GM18505 (cell line): ENCODE data around the gene BCCIP.

ENCODE experiments used
- ATAC-seq: cut with Tn5 transposase; IDR thresholded peaks from one replicate; pipeline ENCODE4 v1.9.1; 2021; ENCODE audit not compliant: unreplicated experiment
- POLR2A ChIP-seq: IDR thresholded peaks from 4 replicates; pipeline ENCODE4 v1.6.1; 2011; ENCODE audit warnings: borderline replicate concordance; ENCODE audit not compliant: insufficient read depth, insufficient read length; ENCODE audit errors: extremely low read depth

Gene BCCIP

DNA sequence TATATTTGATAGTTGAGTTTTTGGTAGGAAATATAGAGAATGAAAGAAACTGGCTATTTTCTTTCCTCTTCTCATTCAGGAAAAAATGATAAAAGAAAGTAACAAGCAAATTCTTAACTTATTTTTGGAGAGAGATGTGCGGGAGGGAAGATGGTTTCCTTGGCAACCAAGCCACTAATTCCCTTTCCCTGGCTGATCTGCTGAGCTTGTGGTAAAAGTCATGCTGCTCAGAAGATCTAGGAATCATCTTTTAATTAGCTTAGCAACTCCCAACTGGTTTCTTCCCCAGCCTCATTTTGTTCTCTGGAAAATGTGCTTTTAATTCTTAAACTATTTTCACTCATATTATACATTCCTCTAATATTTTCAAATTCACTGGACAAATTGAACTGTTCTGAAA is 12.1 kb upstream of the BCCIP start:
- TF ChIP-seq POLR2A, result no peak
- no peak for ATAC-seq

GRCh38 chr10:125812128-125812750 is 11.1 kb upstream of the BCCIP start:
- TF ChIP-seq POLR2A, result no peak
- ATAC-seq, result no peak

- ATAC-seq, result no peak
- TF ChIP-seq POLR2A, result no peak
Observed at GRCh38 chr10:125815764-125816163, 7.6 kb upstream of the BCCIP start.

GRCh38 chr10:125816548-125816947 is 6.8 kb upstream of the BCCIP start:
- TF ChIP-seq POLR2A, result no peak

DNA sequence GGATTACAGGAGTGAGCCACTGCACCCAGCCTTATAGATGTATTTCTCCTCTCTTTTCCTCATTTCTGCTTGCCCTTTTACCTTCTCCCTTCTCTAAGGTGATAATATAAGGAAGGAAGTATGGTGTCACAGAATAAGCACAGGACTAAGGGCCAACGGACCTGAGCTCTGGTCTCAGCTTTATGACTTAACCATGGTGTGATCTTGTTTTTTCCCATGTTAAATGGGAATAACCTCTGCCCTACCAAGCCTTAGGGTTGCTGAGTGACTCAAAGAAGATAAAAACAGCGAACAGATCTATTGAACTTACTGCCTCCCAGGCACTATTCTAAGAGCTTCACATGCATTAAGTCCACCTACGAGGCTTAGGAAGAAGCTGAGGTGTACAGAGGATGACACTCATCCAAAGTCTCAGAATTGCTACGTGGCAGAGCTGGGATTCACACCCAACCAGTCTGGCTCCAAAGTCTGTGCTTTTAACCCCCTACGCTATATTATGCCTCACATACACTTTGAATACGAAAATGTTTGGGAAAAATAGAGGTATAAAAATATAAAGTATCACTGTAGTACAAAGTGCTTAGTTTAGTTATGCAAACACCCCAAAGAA is 5.9 kb upstream of the BCCIP start:
- ATAC-seq, result no peak
- no peak for TF ChIP-seq POLR2A

More at GRCh38 chr10:125816548-125816947, 6.8 kb upstream of the BCCIP start:
- ATAC-seq, result no peak

DNA sequence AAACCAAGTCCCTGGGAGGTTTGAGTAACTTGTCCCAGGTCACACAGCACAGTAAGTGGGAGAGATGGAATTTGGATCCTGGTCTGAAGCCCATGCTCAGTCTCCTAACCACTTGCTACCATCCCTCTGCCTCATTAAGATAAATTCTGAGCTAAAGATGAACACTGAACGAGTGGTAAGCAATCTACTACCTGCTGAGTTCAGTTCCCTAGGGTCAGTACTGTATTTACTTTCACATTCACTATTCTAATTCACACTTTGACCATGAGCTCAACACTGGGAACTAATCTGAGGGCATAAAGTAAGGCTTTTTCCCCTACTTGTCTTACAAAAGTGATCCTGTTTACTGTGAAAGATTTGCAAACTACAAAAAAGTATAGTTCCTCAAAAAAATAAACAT is 2.6 kb upstream of the BCCIP start:
- no peak for TF ChIP-seq POLR2A
- peak; percentile 41 for ATAC-seq

- ATAC-seq, result no peak
- no peak for TF ChIP-seq POLR2A
Observed at GRCh38 chr10:125823663-125824251, 411 bp downstream of the BCCIP start.

- TF ChIP-seq POLR2A, result no peak
- ATAC-seq, result no peak
Observed at GRCh38 chr10:125824736-125825135, 1.4 kb downstream of the BCCIP start.

GRCh38 chr10:125827133-125827532 is 3.8 kb downstream of the BCCIP start:
- TF ChIP-seq POLR2A, result no peak
- ATAC-seq, result no peak

DNA sequence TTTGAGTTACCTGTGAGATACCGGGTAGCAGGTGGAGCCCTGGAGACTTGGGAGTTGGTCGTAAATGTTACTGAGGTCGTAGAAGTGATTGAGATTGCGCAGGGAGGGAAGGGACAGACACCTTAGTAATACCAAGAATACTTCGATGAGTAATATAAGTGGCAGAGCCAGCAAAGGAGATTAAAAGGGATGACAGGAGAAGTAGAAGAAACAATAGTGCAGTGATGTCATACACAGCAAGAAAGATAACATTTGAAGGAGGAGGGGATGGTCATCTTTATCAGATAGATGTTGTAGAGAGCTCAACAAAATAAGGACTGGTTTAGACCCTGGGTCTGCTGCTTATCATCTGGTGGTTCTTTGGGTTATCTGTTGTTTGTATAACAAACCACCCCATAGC is 5.0 kb downstream of the BCCIP start:
- ATAC-seq, result no peak
- no peak for TF ChIP-seq POLR2A

DNA sequence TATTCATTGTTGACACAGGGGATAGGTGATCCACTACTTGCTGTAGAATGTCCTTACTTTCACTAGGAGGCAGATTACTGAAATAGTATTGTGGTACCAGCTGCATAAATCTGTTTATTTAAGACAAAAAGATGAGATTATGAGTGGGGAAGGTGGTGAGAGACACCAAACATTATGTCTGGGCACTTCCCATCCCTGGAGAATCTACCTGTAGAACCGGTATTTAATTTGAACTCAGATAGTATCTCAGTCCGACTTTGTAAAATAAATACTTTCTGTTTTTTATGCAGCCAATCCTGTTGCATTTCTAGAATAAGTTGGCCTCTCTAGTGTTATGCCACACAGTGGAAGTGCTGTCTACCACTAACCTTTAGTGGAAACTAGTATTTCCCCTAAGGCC is 13.4 kb downstream of the BCCIP start:
- ATAC-seq, result no peak

DNA sequence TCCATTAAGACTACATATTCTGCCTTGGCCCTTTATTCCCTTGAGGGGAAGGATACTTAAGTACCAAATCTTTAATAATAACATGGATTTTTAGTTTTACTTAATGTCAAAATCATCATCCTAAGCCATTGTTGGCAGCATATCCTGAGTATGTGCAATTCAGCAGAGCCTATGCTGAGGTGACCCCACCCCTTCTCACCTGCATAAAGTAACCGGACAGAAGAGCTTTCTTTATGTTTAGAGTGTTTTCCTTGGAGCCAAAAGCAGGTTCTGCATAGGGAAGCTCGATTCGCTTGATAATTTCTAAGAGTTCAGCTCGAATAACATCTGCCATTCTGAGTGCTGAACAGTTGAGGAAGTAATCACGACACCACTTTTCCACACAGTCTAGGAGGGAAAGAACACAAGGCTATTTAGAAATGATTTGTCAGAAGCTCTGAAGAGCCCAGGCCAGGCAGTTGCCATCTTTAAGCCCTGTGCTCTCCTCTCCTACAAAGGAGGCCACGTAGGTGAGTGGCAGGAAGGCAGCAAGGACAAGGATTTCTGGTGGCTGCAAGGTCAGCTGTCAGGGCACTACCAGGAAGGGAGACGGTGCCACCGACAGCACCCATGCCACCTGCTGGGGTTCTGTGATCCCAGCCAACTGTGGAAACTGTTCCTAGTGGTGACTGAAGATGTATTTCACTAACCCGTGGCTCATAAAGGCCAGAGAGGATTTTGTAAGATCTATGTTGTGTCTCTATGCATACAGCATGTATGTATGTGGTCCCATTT is 15.6 kb downstream of the BCCIP start:
- no peak for ATAC-seq
- no peak for TF ChIP-seq POLR2A

More for the DNA sequence above, 13.4 kb downstream of the BCCIP start:
- TF ChIP-seq POLR2A, result no peak

- no peak for TF ChIP-seq POLR2A
- no peak for ATAC-seq
Observed at GRCh38 chr10:125840406-125840805, 17.1 kb downstream of the BCCIP start.
